ENCODE results near the gene PARP1. TPM values are rescaled to one million over a fixed set of nuclear protein-coding genes. Genes with fewer than 3 reads are reported as not detected.

Gene PARP1
- total and polyA plus RNA-seq, 9 donors = 24.7 to 74.6 (median 63.1) TPM

DNA sequence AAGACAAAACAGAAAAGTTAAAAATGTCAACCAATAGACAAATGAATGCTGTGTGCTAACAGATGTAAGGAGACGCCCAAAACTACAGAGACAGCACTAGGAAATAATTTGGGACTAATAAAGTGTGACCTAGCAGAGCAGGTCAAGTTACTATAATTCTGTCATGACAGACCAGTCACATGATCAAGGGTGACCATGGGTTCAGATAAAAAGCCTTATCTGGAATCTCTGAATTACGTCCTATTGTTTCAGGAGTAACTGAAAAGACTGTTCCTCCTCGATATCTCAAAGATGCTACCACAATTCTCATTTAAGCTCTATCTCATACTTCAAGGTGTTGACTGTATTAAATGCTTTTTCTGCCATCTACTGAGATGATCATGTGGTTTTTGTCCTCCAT, 31.6 kb downstream of the PARP1 start:
- H3K27ac ChIP-seq = no peak overlapping the region
- intact Hi-C loops (cut with DNase I) = no loop called here
- no peak overlapping the region for H3K4me3 ChIP-seq
- H3K27me3 ChIP-seq = no peaks in the 10 kb centered on the region
- TF ChIP-seq POLR2A (IDR thresholded peaks at IDR 0.05) (no peak), EP300 (IDR thresholded peaks at IDR 0.05) (no peak)
- TF ChIP-seq, protein P1, sequence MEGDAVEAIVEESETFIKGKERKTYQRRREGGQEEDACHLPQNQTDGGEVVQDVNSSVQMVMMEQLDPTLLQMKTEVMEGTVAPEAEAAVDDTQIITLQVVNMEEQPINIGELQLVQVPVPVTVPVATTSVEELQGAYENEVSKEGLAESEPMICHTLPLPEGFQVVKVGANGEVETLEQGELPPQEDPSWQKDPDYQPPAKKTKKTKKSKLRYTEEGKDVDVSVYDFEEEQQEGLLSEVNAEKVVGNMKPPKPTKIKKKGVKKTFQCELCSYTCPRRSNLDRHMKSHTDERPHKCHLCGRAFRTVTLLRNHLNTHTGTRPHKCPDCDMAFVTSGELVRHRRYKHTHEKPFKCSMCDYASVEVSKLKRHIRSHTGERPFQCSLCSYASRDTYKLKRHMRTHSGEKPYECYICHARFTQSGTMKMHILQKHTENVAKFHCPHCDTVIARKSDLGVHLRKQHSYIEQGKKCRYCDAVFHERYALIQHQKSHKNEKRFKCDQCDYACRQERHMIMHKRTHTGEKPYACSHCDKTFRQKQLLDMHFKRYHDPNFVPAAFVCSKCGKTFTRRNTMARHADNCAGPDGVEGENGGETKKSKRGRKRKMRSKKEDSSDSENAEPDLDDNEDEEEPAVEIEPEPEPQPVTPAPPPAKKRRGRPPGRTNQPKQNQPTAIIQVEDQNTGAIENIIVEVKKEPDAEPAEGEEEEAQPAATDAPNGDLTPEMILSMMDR (IDR thresholded peaks at IDR 0.05) = no peak
- H3K36me3 ChIP-seq = no peaks in the 10 kb centered on the region
- no peak for DNase-seq
- H3K4me1 ChIP-seq (ENCODE audit: insufficient read depth) = no peaks in the 10 kb centered on the region
- 86 to 89% (median 89%) methylated on average over 3 of the region's 3 CpGs for WGBS, 3 donors
- H3K9me3 ChIP-seq = no peaks in the 10 kb centered on the region

DNA sequence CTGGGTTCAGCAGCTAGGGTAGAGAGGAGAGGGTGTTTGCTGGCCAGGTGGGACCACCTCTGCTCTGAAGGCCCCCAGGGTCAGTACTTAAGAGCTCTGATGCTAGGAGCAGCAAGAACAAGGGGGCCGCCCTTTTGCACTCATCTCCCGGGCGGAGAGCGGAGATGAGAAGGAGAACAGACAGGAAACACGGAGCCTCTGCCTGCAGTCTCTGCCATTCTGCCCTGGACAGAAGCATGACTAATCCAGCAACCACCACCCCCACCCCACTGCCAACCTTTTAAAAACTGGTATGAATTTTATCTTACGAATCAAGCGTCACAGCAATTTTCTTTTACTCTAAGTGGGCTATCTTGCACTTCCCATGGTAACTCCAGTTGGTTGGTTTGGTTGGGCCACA, 34.5 kb downstream of the PARP1 start:
- Histone ChIP-seq H3K4me1 (ENCODE audit: insufficient read depth) (no peaks in the 10 kb centered on the region), H3K9me3 (no peaks in the 10 kb centered on the region), H3K4me3 (no peak overlapping the region), H3K27me3 (no peaks in the 10 kb centered on the region), H3K36me3 (no peaks in the 10 kb centered on the region), H3K27ac (no peak overlapping the region)
- TF ChIP-seq, protein P1 (IDR thresholded peaks at IDR 0.05) = no peak
- TF ChIP-seq EP300 (IDR thresholded peaks at IDR 0.05) (no peak), POLR2A (IDR thresholded peaks at IDR 0.05) (no peak)
- WGBS, 3 donors = 81 to 84% (median 82%) methylated on average over 7 of the region's 7 CpGs
- intact Hi-C loops (cut with DNase I) = no loop called here
- DNase-seq = no peak

DNA sequence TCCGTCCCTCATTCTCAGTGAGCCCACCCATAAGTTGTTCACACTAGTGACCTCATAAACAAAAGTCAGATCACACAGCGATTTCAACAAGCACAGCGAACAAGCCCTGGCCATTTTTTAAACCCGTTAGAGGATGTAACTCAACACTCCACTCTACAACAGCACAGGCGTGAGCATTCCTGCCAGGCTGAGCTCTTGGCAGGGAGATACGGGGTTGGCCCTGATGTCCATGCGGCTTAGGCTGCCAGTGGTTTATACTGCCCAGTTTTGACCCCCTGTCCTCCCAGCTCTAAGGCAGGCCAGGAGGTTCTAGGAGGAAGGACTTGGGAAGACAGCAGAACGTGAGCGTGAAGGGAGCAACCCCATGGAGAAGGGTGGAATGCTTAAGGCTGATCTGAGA, 35.0 kb downstream of the PARP1 start:
- Histone ChIP-seq H3K36me3 (no peaks in the 10 kb centered on the region), H3K9me3 (no peaks in the 10 kb centered on the region), H3K4me1 (ENCODE audit: insufficient read depth) (no peaks in the 10 kb centered on the region), H3K27me3 (no peaks in the 10 kb centered on the region), H3K4me3 (no peak overlapping the region), H3K27ac (no peak overlapping the region)
- TF ChIP-seq POLR2A (IDR thresholded peaks at IDR 0.05) (no peak), EP300 (IDR thresholded peaks at IDR 0.05) (no peak)
- TF ChIP-seq, protein P1 (IDR thresholded peaks at IDR 0.05) = no peak
- no peak for DNase-seq
- intact Hi-C loops (cut with DNase I) = no loop called here
- WGBS, 3 donors = 88 to 90% (median 90%) methylated on average over 9 of the region's 9 CpGs

DNA sequence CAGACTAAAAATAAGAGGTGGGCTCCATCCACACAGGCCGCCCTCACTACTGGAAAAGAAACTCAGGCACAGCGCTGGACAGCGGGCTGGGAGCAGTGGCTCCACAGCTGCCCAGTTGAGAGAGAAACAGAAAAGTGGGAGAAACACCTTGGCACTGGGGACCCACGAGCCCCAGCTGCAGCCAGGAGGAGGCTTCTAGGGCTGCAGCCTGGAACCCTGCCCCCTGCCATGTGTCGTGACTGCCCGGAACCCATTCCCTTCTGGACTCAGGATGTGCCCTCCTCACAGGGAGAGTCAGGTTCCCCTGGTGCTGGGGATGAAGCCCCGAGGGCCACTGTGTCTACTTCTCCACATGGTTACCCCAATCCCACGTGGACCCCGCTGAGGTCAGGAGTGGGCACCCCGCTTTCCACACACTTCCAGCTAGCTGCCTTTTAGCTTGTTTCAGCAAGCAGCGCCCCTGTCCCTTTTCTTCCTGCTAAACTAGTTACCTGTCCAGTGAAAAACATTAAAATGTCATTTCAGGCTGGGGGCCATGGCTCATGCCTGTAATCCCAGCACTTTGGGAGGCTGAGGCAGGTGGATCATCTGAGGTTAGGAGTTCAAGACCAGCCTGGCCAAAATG, 35.9 kb downstream of the PARP1 start:
- Histone ChIP-seq H3K36me3 (no peaks in the 10 kb centered on the region), H3K4me1 (ENCODE audit: insufficient read depth) (no peaks in the 10 kb centered on the region), H3K4me3 (no peak overlapping the region), H3K27ac (no peak overlapping the region), H3K27me3 (no peaks in the 10 kb centered on the region), H3K9me3 (no peaks in the 10 kb centered on the region)
- intact Hi-C loops (cut with DNase I) = no loop called here
- no peak for DNase-seq
- TF ChIP-seq, protein P1 (IDR thresholded peaks at IDR 0.05) = no peak
- TF ChIP-seq POLR2A (IDR thresholded peaks at IDR 0.05) = no peak
- TF ChIP-seq EP300 (IDR thresholded peaks at IDR 0.05) = no peak
- 89 to 93% (median 90%) methylated on average over 11 of the region's 11 CpGs for WGBS, 3 donors
